Left colon (tissue), 2 donors: ENCODE data around the gene GFI1B. TPM values are rescaled to one million over a fixed set of nuclear protein-coding genes. Genes with fewer than 3 reads are reported as not detected.
A peak's percentile ranks its signal among the peaks of the same experiment; 100 is the strongest.
"Not testable (repeated sequence)": the region's sequence is repeated elsewhere in the genome, so short reads cannot be mapped to it uniquely, and the experiment has no call there.

ENCODE experiments used
- ATAC-seq: fragments of 200-7000 bp; cut with Tn5 transposase; one replicate; pipeline ENCODE4 v1.9.1; 2020; ENCODE audit warnings: mild to moderate bottlenecking, moderate library complexity
- DNase-seq, 2 donors: peaks; one replicate each; pipeline ENCODE4 v3.0.0-alpha.2; 2020
- intact Hi-C, 2 donors: fragments of 100-400 bp; cut with DNase I in 1 of 2; cut with micrococcal nuclease in 1 of 2; formaldehyde crosslinking; loops; one replicate each; pipeline versions ENCODE4 v1.11.2 to v1.14.0; 2022; cut with DNase I, micrococcal nuclease
- total RNA-seq, 2 donors: library from RNA; stranded (reverse); fragmentation: NEBNext Ultra II Directional; extraction: Animal tissue kit (Norgen Biotek cat#: 25700); gene quantifications; one replicate each; pipeline ENCODE4 v1.2.1, GENCODE V29; 2021
- donor health status: DM: no; HTN: no; CAD: no.
- donor health status: DM: yes; HTN: yes; CAD: no.

Gene GFI1B
- total RNA-seq, 2 donors from 2014 or later: 0.89 to 1.3 TPM

DNA sequence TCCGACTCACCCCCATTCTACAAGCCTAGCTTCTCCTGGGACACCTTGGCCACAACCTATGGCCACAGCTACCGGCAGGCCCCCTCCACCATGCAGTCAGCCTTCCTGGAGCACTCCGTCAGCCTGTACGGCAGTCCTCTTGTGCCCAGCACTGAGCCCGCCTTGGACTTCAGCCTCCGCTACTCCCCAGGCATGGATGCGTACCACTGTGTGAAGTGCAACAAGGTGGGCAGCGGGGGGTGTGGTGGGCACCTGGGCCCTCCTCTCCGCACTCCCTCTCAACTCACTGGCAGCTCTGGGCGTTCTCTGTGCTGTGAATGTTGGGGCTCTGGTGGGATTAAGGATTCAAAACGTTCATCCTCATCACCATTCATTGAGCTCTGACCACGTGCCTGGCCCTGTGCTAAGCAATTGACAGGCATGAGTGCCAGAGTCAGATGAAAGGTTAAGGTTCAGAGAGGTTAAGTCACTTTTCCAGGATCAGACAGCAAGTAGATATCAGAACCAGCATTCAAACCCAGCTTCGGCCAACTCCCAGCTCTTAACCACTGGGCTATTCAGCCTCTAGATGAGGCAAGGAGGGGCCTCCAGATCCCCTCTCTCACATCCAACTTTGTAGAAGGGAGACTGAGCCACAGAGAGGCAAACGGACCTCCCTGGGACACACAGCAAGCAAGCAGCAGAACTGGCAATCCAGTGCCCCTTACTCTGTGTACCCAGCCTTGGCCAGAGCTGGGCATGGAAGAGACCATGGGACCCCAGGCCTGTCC is 9.9 kb downstream of the GFI1B start:
- ATAC-seq: no peak
- no peak for DNase-seq
- intact Hi-C loops: no loop called here

DNA sequence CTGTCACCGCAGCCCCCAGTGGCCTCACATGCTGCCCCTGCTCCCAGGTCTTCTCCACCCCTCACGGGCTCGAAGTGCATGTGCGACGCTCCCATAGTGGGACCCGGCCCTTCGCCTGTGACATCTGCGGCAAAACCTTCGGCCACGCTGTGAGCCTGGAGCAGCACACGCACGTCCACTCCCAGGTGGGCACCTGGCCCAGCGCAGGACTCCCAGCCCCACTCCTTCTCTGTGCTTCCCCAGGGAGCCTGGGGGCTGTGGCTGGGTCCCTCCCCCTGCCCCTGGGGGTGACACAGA is 10.5 kb downstream of the GFI1B start:
- ATAC-seq (no peak), DNase-seq (no peak)
- intact Hi-C loops: no loop called here

DNA sequence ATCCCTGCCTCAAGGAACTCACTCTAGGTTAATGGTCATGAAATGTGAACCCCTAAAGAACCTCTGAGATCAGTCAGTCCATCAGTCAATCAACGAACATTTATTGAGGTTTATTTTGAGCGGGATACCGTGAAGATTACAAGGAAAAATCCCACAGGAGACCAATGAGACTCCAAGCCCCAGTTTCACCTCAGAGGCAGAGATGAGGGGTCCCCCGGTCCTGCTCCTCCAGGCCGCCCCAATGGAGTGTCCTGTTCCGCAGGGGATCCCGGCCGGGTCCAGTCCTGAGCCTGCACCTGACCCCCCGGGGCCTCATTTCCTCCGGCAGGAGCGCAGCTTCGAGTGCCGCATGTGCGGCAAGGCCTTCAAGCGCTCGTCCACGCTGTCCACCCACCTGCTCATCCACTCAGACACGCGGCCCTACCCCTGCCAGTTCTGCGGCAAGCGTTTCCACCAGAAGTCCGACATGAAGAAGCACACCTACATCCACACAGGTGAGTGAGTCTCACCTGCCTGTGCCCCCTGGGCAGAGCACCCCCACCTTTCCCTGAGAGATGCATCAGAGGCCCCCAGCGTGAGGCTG is 11.0 kb downstream of the GFI1B start:
- ATAC-seq (peak; percentile 3), DNase-seq (no peak)
- intact Hi-C loops: no loop called here

DNA sequence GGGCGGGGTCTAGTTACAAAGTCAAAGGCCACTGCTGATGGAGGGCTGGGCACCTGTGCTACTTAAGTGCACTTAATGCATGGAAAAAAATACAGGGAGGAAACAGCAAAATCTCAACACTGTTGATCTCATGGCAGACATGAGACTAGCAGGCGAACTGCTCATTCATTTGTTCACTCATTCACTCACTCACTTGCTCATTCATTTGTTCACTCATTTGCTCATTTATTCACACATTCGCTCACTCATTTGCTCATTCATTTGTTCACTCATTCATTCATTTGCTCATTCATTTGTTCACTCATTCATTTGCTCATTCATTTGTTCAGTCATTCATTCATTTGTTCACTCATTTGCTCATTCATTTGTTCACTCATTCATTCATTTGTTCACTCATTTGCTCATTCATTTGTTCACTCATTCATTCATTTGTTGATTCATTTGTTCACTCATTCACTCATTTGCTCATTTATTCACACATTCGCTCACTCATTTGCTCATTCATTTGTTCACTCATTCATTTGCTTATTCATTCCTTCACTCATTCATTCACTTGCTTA is 11.6 kb downstream of the GFI1B start:
- ATAC-seq: peak; percentile 15
- DNase-seq, intact Hi-C loops: not testable (repeated sequence)

DNA sequence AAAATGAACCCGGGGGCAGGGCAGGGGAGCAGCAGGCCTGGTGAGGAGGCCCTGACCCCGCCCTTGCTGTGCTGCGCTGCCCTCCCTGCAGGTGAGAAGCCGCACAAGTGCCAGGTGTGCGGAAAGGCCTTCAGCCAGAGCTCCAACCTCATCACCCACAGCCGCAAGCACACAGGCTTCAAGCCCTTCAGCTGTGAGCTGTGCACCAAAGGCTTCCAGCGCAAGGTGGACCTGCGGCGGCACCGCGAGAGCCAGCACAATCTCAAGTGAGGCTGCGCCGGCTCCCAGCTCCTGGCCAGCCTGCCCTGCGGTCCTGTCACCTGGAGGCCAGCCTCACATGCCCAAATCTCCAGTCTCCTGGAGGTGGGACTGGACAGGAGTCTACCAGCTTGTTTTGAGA is 12.3 kb downstream of the GFI1B start:
- intact Hi-C loops: no loop called here
- DNase-seq (no peak), ATAC-seq (peak; percentile 14)

DNA sequence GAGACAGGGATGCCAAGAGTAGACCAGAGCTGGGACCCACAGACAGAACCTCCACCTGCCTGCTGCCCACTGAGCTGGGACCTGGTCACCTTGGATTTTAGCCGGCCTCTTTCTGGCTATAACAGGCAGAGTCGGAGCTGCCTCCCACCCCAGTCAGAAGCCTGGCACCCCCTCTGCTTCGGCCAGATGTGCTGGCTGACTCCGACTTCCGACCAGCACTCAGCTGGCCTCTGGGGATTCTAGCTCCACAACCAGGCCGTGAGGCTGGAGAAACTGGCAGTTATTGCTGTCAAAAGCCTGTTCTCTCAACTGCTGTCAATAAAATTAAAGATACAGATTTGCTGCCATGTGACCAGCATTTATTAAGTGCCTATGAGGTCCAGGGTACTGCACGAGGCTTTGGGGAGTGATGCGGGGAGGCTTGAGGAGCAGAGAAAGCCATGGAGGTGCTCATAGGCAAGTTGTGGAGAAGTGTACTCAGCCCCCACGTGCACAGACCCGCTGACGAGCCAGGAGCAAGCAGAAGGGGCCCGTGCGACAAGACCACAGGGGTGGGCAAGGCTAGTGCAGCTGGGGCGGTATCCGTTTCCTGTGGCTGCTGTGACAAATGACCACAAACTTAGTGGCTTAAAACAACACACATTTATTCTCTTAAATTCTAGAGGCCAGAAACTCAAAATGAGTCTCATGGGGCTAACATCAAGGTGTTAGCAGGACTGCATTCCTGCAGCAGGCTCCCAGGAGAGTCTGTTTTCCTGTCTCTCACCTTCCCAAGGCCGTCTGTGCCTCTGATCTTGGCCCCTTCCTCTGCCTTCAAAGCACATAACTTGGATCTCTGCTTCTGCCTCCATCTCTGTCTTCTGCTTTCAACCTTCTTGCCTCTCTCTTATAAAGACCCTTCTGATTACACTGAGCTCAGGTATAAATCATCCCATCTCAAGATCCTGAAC is 13.1 kb downstream of the GFI1B start:
- no peak for ATAC-seq
- no peak for DNase-seq
- intact Hi-C loops: no loop called here

DNA sequence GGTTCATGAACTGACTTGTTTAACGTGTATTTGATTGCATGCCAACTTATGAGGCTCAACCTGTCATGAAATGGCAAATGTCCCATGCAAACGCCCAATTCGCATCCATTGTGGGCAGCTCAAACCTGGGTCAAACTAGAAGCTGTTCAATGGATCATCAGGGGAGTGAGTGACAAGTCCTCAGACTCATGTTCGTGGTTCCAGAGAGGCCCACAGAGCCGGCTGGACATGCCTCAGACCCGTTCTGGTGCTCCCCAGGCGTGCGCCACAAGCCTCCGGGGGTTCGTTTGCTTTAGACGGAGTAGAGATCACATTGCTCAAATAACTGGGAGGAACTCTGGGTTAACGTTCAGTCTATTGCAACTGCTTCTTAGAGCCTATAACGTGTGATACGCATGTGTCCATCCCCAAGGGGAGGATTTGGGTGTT is 15.0 kb downstream of the GFI1B start:
- no peak for DNase-seq
- intact Hi-C loops: no loop called here
- ATAC-seq: no peak

DNA sequence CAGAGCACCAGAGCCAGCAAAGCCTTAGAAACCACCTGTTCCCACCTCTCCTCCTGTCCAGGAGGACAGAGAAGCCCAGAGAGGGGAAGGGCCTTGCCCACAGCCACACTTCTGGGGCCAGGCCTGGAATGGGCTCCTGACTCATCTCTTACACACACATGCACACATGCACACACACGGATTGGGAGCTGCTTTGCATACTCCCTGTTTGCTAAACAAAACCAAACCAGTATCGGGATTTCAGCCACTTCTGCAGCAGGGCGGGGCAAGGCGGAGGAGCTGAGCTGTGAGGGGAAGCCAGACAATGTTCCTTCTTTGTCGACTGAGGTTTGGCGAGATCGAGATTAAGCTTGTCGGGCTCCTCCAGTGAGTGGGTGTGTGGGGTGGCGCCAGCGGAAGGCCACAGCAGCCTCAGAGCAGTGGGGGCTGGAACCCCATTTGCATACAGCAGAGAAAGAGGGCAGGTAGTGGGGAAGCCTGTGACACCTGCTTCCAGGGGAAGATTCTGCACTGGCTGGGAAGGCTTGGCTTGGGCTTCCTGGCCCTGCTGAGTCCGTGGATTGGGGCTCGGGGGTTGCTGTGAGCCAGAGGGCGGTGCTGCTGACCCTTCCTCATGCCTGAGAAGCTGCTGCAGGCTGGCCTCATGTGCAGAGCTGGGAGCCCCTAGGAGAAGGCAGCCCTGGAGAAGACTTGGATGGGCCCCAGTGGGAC is 16.1 kb downstream of the GFI1B start:
- peak; percentile 57 for ATAC-seq
- DNase-seq: no peak
- intact Hi-C loops: no loop called here

DNA sequence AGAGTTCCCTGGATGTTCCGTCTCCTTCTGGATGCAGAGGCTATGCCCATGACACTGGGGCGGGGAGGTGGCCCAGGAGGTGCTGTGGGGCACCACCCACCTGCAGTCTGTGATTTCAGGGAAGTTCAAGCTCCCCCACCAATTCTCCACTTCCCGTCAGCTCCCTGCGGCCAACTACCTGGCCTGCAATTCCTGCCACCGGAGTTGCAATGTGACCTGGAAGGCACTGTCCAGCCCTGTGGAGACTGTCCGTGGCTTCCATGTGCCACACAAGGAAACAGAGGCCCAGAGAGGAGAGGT is 16.6 kb downstream of the GFI1B start:
- intact Hi-C loops: no loop called here
- ATAC-seq: no peak
- no peak for DNase-seq

DNA sequence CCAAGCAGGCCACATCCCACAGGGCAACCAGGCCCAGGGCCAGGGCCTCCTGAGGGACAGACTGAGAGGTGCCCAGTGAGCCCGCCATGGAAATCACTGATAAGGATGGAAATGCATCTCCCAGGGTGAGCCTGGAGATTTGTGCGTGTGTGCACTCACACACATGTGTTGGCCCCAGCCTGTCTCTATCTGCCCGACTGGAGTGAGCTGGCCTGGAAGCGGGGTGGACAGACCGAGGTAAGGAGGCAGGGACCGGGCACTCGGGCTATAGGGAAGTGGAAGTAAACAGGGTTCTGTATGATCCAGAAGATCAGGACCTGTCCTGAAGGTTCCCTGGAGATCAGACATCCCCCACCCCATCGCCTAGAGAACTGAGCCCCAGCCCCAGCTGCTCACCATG is 17.4 kb downstream of the GFI1B start:
- no peak for DNase-seq
- intact Hi-C loops: no loop called here
- ATAC-seq: no peak

DNA sequence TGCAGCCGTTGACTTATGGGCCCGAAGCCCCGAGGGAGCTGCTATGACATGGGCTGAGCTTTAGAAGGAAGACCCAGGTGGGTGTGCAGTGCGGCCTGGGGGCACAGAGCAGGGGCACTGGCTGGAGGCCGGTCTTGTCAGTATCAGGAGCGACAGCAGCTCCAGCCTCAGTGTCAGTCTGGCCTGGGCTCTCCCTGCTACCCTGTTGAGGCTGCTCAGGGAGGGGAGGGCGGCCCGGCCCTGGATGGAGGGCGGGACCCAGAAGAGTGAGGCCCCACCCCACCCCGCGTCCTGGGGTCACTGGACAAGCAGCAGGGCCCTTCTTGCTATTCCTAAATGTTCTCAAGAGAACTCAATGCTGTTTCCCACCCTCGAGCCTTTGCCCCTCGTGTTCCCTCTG is 18.0 kb downstream of the GFI1B start:
- no peak for ATAC-seq
- DNase-seq: no peak
- intact Hi-C loops: no loop called here

DNA sequence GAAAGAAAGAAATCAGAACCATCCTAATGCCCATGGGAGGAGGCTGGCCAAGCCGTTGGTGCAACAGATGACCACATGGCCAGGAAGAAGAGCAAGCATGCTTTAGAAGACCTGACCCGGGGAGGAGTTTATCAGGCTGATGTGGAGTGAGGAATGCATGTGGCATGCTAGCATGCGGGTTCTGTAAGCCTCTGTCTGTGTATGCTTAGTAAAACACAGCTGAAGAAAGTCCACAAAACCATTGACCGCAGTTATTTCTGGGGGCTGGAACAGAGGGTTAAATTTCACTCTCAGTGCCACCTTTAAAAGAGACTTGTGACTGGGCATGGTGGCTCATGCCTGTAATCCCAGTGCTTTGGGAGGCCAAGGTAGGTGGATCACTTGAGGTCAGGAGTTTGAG is 19.1 kb downstream of the GFI1B start:
- DNase-seq: no peak
- intact Hi-C loops: no loop called here
- no peak for ATAC-seq

DNA sequence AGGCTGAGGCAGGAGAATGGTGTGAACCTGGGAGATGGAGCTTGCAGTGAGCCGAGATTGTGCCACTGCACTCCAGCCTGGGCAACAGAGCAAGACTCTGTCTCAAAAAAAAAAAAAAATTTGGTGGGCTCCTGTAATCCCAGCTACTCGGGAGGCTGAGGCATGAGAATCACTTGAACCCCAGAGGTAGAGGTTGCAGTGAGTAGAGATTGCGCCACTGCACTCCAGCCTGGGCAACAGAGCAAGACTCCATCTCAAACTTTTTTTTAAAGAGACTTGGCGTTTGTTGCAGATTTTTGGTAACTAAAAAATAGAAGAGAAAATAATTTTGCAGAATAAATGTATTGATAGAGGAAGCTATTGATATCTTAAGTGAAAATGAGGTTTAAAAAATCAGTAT is 19.7 kb downstream of the GFI1B start:
- DNase-seq, intact Hi-C loops, ATAC-seq: not testable (repeated sequence)

DNA sequence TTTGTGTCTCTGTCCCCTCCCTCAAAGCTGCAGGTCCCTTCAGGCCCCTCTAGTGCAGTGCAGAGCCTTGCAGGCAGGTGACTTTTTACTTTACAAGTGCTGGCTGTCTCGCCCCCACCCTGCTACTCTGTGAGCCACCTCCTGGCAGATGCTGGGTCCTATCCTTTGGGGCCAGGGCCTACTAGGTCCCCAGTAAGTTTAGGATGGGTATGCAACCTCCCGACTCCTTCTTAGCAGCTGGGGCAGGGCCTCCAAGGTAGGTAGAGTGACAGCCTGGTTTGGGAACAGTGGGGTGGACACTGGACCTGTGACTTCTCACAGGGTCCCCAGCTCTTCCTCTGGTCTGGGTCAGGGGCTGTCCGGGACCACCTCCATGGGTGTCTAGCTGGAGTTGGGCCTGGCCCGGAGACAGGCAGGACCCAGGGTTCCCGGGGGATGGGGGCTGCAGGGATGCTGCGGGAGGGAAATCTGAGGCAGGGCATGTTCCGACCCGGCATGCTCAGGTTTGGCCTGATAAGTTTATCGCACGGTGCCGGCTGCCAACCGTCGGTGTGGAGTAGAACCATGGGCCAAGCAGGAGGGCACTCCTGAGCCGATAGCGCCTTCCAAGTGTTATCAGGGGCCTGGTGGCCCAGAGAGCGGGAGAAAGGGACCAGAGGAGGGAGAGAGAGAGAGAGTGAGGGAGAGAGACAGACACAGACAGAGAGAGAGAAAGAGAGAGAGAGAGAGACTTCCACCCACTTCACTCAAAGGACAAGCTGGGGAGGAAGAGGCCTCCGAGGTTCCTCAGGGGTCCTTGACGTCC is 20.5 kb downstream of the GFI1B start:
- intact Hi-C loops: no loop called here
- DNase-seq (no peak), ATAC-seq (no peak)

DNA sequence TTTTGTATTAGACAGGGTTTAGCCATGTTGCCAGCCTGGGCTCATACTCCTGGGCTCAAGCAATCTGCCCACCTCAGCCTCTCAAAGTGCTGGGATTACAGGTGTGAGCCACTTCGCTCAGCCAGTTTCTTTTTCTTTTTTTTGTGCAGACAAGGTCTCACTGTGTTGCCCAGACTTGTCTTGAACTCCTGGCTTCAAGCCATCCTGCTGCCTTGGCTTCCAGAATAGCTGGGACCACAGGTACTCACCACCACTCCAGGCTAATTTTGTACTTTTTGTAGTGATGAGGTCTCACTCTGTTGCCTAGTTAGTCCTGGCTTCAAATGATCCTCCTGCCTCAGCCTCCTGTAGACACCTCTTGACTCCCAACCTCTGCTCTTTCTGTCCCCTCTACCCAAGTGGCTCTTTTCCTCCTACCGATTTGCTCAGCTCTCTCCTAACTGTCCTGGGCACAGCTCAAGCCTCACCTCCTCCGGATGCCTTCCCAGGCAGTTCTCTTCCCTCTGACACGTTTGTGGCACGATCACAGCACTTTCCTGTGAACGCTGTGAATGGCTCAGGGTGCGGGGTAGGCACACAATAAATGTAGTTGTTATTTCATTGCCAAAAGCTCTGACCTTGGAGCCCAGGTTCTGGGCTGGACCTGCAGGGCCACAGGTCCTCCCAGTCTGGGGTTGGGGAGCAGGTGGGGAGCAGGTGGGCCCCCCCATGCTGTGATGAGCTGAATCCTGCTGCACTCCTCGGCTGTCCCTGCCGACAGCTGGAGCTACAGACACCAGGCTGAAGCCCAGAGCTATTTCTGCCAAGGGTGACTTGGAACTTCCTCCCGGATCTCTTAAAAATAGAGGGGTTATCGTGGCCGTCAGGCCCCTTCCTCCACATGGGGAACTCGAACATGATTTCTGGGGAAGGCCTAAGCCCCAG is 23.9 kb downstream of the GFI1B start:
- intact Hi-C loops: no loop called here
- ATAC-seq: no peak
- no peak for DNase-seq

DNA sequence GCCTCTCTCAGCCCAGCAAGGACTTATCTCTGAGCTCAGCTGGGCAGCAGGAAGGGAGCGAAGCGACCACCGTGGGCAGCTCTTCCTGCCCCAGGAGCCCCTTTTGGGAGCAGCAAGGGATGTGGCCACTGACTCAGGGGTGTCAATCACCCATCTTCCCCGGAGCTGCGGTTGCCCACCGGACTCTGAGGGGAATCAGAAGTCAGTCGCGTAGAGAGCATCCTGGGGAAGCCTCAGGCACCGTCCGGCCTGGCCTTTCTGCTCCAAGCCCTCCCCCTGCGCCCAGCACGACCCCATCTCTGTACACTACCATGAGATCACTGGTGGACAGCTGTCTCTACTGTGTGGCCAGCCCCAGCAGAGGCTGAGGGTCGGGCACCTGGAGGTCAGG is 24.6 kb downstream of the GFI1B start:
- DNase-seq (no peak), ATAC-seq (no peak)
- intact Hi-C loops: no loop called here

DNA sequence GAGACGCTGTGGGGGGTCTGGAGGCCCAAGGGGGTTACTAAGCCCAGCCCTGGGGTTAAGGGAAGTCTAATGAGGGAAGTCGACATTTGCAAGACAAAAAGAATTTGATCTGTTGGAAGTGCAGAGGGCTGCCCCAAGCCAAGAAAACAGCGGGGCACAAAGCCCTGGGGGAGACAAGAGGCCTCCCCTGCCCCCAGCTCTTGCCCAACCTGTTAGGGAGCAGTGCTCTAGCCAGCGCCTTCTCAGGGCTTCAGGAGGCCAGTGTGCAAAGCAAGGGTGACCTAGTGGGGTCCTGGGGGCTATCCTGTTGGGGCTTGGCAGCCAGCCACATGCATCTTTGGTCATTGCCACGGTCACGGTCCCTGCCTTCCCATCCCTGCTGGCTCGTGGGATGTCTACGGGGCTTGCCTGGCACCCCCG is 25.2 kb downstream of the GFI1B start:
- ATAC-seq (no peak), DNase-seq (no peak)
- intact Hi-C loops: no loop called here
